ENCODE results near the gene LGSN.

GRCh38 chr6:63319939-63320338 lies at the start of gene LGSN:
- TF ChIP-seq RCOR1 (IDR thresholded peaks at IDR 0.05; ENCODE audit: low read depth, low read length), result no peak
- no peak for TF ChIP-seq CEBPB (IDR thresholded peaks at IDR 0.05)
- TF ChIP-seq CTCF (IDR thresholded peaks at IDR 0.05), result no peak
- TF ChIP-seq TP53 (CRISPR knock-in tag; IDR thresholded peaks at IDR 0.05), result no peak
- no peak for TF ChIP-seq CBX2 (IDR thresholded peaks at IDR 0.05; ENCODE audit: borderline replicate concordance, low read depth)
- TF ChIP-seq ZSCAN20 (CRISPR knock-in tag; IDR thresholded peaks at IDR 0.05), result no peak
- TF ChIP-seq POLR2A (IDR thresholded peaks at IDR 0.05; ENCODE audit: low read length), result no peak
- TF ChIP-seq ELK1 (IDR thresholded peaks at IDR 0.05; ENCODE audit: low read depth, low read length), result no peak
- no peak for TF ChIP-seq BHLHE40 (IDR thresholded peaks at IDR 0.05; ENCODE audit: low read depth, low read length)
- no peak for TF ChIP-seq POLR2AphosphoS2 (conservative IDR thresholded peaks at IDR 0.05; ENCODE audit: low read length)
